Astrocyte of the cerebellum (primary cell): ENCODE data around the gene ADH1B.
"Not testable (repeated sequence)": the region's sequence is repeated elsewhere in the genome, so short reads cannot be mapped to it uniquely, and the experiment has no call there.

Experiments
- DNase-seq: peaks from one replicate; pipeline ENCODE4 v3.0.0-alpha.2; 2011; ENCODE audit warnings: low read depth
- H3K4me3 ChIP-seq: 2 replicates; pipeline ENCODE4 v1.5.1; 2011; ENCODE audit warnings: mild to moderate bottlenecking, low read depth, low read length, moderate library complexity
- CTCF ChIP-seq: IDR thresholded peaks from 2 replicates; pipeline ENCODE4 v1.5.1; 2012; ENCODE audit warnings: low read length, low read depth, moderate library complexity, mild to moderate bottlenecking; ENCODE audit errors: missing control alignments
- in situ Hi-C: cut with HindIII; loops from 2 replicates; pipeline ENCODE4 v1.10.0; 2017; ENCODE audit warnings: low sequenced_read_pairs

Gene ADH1B

GRCh38 chr4:99359480-99360204, 38.4 kb upstream of the ADH1B start:
- no peak for DNase-seq
- no peak for TF ChIP-seq CTCF
- H3K4me3 ChIP-seq: no peak overlapping the region
- in situ Hi-C loops: no loop called here

DNA sequence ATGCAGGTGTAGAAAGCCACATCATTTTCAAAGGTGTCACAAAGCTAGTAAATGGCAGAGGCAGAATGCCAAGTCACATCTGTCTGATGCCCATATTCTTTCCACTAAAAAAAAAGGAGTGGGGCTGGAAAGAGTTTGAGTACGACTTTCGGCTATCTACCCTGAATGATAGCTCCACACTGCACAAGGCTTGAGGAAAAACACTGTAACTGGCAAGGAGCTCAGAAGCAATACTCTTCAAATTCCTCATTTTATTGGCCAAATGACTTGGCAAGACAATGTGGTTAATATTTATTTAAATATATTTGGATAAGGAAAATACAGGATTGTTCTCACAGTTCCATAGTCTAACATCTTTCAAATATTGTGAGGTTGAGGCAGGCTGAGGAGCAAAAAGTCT, 36.7 kb upstream of the ADH1B start:
- no peak for TF ChIP-seq CTCF
- DNase-seq: no peak
- H3K4me3 ChIP-seq: no peak overlapping the region
- in situ Hi-C loops: no loop called here

- no peak overlapping the region for H3K4me3 ChIP-seq
- no peak for TF ChIP-seq CTCF
- DNase-seq: no peak
- in situ Hi-C loops: no loop called here
Measured at GRCh38 chr4:99356992-99357391, 35.8 kb upstream of the ADH1B start.

DNA sequence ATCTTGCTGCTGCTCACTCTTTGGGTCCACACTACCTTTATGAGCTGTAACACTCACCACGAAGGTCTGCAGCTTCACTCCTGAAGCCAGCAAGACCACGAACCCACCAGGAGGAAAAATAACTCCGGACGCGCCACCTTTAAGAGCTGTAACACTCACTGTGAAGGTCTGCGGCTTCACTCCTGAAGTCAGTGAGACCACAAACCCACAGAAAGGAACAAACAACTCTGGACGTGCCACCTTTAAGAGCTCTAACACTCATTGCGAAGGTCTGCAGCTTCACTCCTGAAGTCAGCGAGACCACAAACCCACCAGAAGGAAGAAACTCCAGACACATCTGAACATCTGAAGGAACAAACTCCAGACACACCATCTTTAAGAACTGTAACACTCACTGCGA, 34.9 kb upstream of the ADH1B start:
- DNase-seq, H3K4me3 ChIP-seq, in situ Hi-C loops: not testable (repeated sequence)

DNA sequence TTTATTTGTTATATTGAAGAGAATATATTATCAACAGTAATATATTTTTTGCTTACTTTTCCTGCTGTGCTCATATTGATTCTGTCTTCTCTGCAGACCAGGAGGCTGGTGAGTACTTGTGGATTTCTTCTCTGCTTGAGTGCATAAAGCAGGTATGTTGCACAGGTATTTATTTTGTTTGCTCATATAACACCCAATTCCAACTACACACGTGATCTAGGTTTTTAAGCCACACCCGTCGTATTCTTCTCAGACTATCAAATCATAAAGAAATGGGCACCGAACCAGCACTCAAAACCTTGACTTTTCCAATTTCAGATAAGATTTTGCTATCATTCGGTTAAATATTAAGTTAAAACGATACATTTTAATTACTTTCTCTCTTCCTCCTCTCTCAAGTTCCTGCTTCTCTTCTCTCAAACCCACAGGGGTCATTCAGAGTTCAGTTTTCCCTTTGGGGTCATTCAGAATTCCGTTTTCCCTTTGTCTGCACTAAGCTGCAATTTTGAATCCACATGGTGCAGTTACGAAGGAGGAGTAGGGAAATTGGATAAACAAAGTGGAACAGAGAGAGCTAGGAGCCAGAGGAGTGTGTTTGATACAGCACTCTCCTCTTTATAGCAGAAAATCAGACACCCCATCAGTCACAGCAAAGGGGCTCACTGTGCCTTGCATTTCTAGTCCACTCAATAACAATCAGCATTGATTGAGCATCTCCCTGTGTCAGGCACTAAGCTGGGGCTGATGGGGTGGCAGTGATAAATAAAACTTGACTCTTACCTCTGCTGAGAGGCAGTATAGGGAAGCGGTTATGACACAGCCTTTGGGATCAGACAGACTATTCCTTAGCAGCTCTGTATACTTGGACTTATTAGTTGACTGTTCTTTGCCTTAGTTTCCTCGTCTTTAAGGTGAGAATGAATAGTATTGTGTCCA, 31.7 kb upstream of the ADH1B start, which contains the start of gene ADH1C:
TSS of gene ADH1C (minus strand) at position 145 of the 936 bp plus-strand sequence. CDS start at position 74, 71 bp downstream.
- H3K4me3 ChIP-seq: no peak within 1 kb of the TSS
- in situ Hi-C loops: no loop called here
- TF ChIP-seq CTCF: no peak
- DNase-seq: no peak

- DNase-seq: no peak
- TF ChIP-seq CTCF: no peak
- in situ Hi-C loops: no loop called here
- H3K4me3 ChIP-seq: no peak overlapping the region
Measured at GRCh38 chr4:99351487-99351886, 30.3 kb upstream of the ADH1B start.

DNA sequence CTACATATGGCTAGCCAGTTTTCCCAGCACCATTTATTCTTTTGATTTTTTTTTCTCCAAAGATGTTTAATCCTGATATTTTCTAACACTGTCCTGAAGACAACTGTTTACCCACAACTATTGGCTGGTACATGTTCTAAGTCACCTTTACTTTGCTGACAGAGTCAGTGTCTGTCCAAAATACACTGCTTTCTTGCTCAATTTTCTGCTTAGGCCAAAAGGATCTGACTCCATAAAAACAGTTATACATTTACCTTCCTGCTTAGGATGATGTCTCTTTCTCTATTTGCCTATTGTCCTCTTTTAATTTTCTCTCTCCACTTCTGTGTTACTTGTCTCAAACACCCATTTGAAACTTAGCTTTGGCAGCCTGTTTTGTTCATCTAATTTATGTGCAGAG, 28.1 kb upstream of the ADH1B start:
- in situ Hi-C loops: no loop called here
- no peak for DNase-seq
- H3K4me3 ChIP-seq: no peak overlapping the region
- TF ChIP-seq CTCF: no peak

GRCh38 chr4:99342624-99343023, 21.4 kb upstream of the ADH1B start:
- in situ Hi-C loops, H3K4me3 ChIP-seq, DNase-seq: not testable (repeated sequence)
